T-helper 22 cell (primary cell): ENCODE data around the gene SMIM29.

Experiments used
- DNase-seq: peaks from one replicate; pipeline ENCODE4 v3.0.0-alpha.2; 2020; ENCODE audit warnings: low read depth

SMIM29 gene

GRCh38 chr6:34240329-34241248 lies 8.2 kb downstream of the SMIM29 start:
- DNase-seq: no peak

GRCh38 chr6:34239893-34240292 lies 8.9 kb downstream of the SMIM29 start:
- no peak for DNase-seq

- no peak for DNase-seq
These were observed 9.3 kb downstream of the SMIM29 start for GRCh38 chr6:34239500-34239825.

GRCh38 chr6:34238585-34239499 lies 10.0 kb downstream of the SMIM29 start:
- DNase-seq: no peak

GRCh38 chr6:34237722-34238584 lies 10.9 kb downstream of the SMIM29 start:
- peak; percentile 54 for DNase-seq

GRCh38 chr6:34237316-34237721 lies 11.5 kb downstream of the SMIM29 start:
- DNase-seq: no peak

- DNase-seq: peak; percentile 84
These were observed 12.1 kb downstream of the SMIM29 start, which contains the start of gene HMGA1 for GRCh38 chr6:34236443-34237315. TSS of gene HMGA1 (plus strand) at chr6:34236873. CDS start at chr6:34240781, 3,908 bp downstream.

GRCh38 chr6:34236131-34236442 lies 12.7 kb downstream of the SMIM29 start:
- DNase-seq: peak; percentile 50

GRCh38 chr6:34235307-34236130 lies 13.3 kb downstream of the SMIM29 start:
- DNase-seq: peak; percentile 57

- DNase-seq: no peak
These were observed 14.0 kb downstream of the SMIM29 start for GRCh38 chr6:34234667-34235306.

- no peak for DNase-seq
These were observed 14.9 kb downstream of the SMIM29 start for GRCh38 chr6:34233867-34234266.

GRCh38 chr6:34232901-34233300 lies 15.9 kb downstream of the SMIM29 start:
- DNase-seq: no peak

GRCh38 chr6:34231566-34232336 lies 17.1 kb downstream of the SMIM29 start:
- DNase-seq: no peak

- DNase-seq: no peak
These were observed 18.0 kb downstream of the SMIM29 start for GRCh38 chr6:34230653-34231371.

GRCh38 chr6:34229877-34230276 lies 18.9 kb downstream of the SMIM29 start:
- no peak for DNase-seq

GRCh38 chr6:34227761-34228421 lies 20.9 kb downstream of the SMIM29 start:
- DNase-seq: no peak

- DNase-seq: no peak
These were observed 21.8 kb downstream of the SMIM29 start for GRCh38 chr6:34226731-34227586.
